Glomerular visceral epithelial cell (primary cell): ENCODE data around the gene KCNQ4.

Experiments
- DNase-seq: peaks from one replicate; pipeline ENCODE4 v3.0.0-alpha.2; 2016; ENCODE audit errors: extremely low spot score

KCNQ4 gene

DNA sequence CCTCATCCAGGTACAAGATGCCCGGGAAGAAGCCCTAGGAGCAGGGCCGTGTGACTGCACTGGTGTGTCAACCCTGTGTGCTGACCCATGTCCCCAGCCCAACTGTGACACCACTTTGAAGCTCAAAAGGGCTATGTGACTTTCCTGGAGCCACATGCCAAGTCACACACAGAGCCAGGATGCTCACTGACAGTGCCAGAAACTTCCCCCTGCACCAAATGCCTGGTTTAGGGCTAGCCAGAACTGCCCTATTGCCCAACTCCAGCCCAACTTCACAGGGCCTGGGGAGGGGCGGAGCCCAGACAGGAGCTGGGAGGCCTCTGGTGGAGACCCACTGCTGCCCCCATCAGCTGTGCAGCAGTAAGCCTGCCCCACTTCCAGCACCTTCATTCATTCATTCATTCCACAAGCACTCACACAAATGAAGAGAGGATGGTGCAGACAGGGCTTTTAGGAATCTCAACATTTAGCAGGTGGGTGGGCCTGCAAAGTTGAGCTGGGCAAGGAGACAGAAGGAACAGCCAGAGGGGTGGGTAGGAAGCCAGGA, 36.7 kb downstream of the KCNQ4 start:
- DNase-seq: no peak

DNA sequence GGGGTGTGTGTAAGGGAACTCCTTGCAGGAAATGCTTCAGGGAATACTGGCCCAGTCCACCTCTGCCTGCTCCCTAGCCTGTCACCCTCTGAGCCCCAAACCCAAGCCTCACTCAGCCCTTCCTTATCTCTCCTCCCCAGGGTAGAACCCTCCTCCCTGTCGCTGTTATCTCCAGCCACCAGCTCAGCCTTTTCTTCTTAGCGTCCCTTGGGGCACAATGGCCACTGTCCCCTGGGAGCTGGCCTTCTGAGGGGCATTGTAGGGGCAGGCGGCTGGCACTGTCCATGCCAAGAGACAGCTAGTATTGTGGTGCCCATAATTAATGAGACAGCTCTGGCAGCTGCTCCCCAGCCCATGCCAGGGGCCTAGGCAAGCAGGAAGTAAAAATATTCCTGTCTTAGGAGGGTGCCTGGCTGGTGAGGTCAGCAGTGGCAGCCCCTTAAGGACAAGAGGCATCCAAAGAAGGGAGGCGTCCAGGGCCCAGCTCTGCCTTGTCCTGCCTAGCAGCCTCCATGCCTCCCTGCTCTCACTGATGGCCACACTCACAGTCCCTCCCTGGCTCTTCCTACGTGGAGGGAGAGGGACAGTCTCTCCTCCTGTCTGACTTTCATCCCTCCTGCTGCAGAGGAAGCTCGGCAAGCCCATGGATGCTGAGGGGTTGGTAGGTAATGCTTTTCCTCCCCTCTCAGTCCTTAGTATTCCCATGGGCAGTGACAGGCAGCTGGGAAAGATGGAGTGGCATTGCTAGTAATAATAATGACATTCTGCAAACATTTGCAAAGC, 37.5 kb downstream of the KCNQ4 start:
- DNase-seq: no peak

DNA sequence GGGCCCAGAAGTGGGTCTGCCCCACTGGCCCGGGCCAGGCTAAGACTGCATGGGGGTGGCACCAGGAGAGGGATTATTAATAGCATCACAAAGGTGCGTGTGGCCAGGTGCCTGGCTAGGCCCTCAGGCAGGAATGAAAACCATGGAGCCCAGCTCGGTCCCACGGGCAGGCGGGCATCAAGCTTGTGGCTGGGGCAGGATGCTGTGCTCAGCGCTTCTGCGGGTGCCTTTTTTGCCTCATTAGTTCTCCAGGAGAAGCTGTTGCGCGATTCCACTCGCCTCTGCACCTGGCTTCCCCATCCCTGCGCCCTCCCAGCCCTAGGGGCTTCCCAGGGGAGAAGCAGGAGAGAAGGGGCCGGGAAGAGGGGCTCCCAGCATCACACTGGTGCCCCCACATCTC, 39.3 kb downstream of the KCNQ4 start:
- no peak for DNase-seq

DNA sequence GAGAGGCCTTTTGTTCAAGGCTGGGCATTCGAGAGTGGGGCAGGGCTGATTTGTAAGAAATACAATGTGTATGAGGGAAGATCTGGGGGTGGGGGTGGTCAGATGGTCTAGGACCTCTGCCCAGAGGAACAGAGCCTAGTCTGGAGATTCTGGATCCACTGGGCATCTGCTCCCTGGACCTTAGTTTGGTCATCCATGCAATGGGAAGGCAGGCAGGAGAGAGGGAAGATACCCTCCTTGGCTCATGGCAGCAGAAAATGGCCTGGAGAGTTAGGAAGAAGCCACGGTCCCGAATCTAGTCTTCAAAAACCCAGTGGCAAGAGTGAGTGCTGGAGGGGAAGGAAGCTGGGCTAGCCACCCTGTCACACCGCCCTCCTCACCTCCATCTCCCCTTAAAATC, 39.8 kb downstream of the KCNQ4 start:
- no peak for DNase-seq

DNA sequence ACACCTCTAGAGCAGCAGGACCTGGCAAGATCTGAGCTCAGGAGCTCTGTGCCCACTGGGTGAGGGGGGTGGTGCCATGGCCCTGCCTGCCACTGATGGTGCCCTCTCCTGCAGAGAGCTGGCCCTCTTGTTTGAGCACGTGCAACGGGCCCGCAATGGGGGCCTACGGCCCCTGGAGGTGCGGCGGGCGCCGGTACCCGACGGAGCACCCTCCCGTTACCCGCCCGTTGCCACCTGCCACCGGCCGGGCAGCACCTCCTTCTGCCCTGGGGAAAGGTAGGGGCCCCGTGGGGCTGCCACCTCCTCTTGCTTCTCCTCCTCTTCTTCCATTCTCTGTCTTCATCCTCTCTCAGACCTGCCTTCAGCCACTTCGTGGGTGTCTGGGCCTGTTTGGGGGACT, 40.4 kb downstream of the KCNQ4 start:
- no peak for DNase-seq

DNA sequence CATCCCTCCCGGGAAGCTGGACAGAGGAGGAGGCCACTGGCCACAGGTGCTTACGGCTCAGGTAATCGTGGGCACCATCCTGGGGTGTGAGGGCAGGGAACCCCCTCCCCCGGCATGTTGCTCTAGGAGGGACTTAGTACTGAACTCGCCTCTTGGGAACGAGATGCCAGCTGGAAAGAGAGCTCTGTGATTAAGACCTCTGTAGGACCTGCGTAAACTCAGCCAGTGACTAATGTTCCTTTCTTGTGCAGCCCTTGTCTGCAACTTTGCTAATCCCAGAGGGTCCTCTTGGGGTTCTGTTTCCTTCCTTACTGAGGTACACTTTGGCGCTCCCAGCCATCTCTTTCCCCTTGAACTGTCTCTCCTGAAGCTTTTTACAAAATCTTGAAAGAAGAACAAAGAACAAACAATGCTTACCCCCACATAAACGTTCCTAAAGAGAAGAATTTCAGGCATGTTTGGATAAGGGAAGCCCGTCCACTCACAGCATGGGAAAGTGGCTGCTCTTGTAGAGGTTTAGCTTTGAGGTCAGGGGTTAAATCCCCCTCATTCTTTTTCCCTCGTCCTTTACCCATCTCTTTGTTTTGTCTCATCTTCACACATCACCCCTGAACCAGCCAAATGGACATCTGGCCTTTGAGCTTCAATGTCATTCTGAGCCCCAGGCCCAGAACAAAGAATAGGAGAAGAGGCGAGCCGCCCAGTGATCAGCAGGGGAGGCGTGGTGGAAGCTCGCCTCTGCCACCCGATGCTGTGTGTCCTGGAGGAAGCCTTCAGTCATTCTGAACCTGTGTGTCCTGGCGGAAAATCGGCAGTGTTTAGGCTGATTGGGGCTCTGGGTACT, 41.2 kb downstream of the KCNQ4 start:
- DNase-seq: no peak

- DNase-seq: no peak
Observed at GRCh38 chr1:40825435-40825788, 41.8 kb downstream of the KCNQ4 start.

GRCh38 chr1:40825996-40826395, 42.4 kb downstream of the KCNQ4 start:
- peak; percentile 22 for DNase-seq

GRCh38 chr1:40829631-40830245, 46.2 kb downstream of the KCNQ4 start:
- no peak for DNase-seq

DNA sequence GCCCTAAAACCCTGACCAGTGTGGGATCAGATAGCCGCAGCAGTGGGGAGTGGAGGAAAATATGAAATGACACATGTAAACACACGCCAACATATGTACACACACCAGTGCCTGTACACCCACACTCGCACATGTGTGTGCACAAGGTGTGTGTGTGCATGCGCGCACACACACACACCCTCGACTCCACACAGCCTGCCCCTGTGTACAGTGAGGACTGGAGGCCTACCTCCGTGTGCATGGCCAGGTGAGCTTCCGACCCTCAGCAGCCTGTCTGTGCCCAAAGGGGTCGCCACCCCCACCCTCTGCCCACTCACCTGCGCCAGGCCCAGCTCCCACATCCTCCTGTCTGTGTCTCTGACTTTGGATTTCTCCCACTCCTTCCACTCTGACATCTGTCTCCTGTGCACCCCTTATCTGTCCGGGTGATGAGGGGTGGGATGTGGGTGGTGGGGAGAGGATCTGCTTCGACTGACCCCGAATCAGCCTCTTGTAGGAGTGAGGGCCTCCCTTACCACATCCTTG, 46.9 kb downstream of the KCNQ4 start:
- DNase-seq: no peak

GRCh38 chr1:40831001-40831732, 47.6 kb downstream of the KCNQ4 start:
- no peak for DNase-seq

- DNase-seq: no peak
Observed at GRCh38 chr1:40833979-40834378, 50.4 kb downstream of the KCNQ4 start.

DNA sequence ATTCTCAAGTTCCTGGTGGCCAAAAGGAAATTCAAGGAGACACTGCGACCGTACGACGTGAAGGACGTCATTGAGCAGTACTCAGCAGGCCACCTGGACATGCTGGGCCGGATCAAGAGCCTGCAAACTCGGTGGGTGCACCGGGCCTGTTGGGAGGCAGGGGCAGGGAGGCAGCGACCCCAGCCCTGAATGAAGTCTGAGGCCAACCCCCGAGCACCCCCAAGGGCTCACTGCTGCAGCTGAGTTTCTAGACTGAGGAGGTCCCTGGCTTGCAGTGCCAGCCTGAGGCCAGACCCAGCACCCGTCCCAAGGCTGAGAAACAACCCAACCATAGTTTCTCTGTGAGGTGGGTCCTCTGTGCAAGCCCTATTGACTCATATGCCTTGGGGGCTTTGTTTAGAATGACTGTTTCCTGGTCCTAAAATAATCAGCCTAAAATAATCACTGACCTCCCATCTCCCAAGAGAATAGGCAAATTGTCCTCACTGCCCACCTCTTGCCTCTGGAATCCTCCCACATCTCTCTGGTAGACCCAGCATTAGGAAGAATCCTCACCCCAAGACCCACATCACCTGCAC, 51.5 kb downstream of the KCNQ4 start:
- DNase-seq: no peak

DNA sequence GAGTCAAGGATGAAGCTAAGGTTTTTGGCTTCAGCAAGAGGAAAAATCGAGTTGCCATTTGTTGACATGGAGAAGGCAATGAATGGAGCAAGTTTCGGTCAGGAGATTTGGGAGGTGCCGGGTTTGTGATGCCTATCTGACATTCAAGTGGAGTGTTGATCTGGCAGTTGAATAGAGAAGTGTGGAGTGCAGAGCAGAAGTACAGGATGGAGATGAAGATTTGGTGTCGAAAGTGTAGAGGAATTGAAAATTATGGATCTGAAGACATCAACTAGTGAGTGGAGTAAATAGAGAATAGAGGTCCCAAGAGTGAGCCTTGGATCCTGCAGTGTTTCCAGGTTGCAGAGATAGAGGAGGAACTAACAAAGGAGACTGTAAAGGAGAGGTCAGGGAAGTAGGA, 52.7 kb downstream of the KCNQ4 start:
- no peak for DNase-seq

GRCh38 chr1:40837601-40838000, 54.0 kb downstream of the KCNQ4 start:
- no peak for DNase-seq

DNA sequence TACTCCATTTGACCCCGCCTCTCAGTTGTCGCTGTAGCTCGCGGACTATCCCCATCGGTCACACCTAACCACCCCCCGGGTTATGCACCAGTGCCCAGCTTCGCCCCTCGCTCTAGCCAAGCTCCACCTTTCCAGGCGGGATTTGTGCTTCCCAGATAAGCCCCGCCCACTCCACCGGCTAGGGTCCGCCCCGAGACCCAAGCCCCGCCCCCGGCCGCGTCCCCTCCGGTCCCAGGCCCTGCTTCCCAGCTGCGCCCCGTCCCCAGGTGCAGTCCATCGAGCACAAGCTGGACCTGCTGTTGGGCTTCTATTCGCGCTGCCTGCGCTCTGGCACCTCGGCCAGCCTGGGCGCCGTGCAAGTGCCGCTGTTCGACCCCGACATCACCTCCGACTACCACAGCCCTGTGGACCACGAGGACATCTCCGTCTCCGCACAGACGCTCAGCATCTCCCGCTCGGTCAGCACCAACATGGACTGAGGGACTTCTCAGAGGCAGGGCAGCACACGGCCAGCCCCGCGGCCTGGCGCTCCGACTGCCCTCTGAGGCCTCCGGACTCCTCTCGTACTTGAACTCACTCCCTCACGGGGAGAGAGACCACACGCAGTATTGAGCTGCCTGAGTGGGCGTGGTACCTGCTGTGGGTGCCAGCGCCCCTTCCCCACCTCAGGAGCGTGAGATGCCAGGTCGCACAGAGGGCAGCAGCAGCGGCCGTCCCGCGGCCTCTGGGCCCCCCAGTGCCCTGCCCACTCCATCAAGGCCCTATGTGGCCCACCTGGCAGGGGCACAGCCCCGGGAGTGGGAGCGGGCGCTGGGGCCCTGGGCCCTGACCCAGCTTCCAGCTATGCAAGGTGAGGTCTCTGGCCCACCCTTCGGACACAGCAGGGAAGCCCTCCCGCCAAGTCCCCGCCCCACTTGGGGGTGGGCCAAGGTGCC, 54.7 kb downstream of the KCNQ4 start:
- DNase-seq: no peak

GRCh38 chr1:40838980-40839942, 55.7 kb downstream of the KCNQ4 start:
- DNase-seq: no peak

- no peak for DNase-seq
Observed at GRCh38 chr1:40839943-40840335, 56.4 kb downstream of the KCNQ4 start.
